ENCODE measurements around the gene GRAP2.

DNA sequence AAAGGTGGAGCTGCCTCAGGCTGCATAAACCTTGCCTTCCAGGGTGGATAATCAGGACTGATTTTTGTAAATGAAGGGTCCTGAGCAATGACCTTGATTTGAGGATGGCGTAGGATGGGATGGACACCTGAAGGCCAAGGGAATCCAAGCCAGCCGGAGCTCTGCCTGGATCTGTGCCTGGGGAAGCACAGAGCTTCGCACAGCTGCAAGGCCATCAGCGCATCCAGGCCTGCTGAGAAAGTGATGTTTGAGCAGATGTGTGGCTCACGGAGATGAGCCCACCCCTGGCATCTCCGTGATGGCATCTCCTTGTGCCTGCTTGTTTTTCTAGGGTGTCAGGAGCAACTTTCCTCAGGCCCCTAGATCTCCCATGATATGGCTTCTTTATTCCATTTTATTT lies 117.2 kb downstream of the GRAP2 start:
- TF ChIP-seq, protein P1, sequence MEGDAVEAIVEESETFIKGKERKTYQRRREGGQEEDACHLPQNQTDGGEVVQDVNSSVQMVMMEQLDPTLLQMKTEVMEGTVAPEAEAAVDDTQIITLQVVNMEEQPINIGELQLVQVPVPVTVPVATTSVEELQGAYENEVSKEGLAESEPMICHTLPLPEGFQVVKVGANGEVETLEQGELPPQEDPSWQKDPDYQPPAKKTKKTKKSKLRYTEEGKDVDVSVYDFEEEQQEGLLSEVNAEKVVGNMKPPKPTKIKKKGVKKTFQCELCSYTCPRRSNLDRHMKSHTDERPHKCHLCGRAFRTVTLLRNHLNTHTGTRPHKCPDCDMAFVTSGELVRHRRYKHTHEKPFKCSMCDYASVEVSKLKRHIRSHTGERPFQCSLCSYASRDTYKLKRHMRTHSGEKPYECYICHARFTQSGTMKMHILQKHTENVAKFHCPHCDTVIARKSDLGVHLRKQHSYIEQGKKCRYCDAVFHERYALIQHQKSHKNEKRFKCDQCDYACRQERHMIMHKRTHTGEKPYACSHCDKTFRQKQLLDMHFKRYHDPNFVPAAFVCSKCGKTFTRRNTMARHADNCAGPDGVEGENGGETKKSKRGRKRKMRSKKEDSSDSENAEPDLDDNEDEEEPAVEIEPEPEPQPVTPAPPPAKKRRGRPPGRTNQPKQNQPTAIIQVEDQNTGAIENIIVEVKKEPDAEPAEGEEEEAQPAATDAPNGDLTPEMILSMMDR (IDR thresholded peaks at IDR 0.05; ENCODE audit: insufficient read depth, low read length), result no peak
- TF ChIP-seq POLR2AphosphoS5 (IDR thresholded peaks at IDR 0.05; ENCODE audit: low read depth), result no peak
